Astrocyte (in vitro differentiated cells and primary cell): Measurements from ENCODE around the gene PPM1M.

Source experiments
- CTCF ChIP-seq: IDR thresholded peaks from 2 replicates; pipeline ENCODE4 v1.5.1; 2011; ENCODE audit warnings: low read depth, mild to moderate bottlenecking, inconsistent platforms, low read length, moderate library complexity; ENCODE audit not compliant: insufficient read depth
- EZH2 ChIP-seq: IDR thresholded peaks from 2 replicates; pipeline ENCODE4 v1.6.1; 2012; ENCODE audit warnings: mild to moderate bottlenecking, low read length, inconsistent platforms; ENCODE audit not compliant: insufficient read depth

- no peak for TF ChIP-seq CTCF
- no peak for TF ChIP-seq EZH2
Observed at GRCh38 chr3:52265387-52265786, 19.8 kb downstream of the PPM1M start.
